ENCODE data around the gene LRRC8B. TPM values are rescaled to one million over a fixed set of nuclear protein-coding genes. Genes with fewer than 3 reads are reported as not detected.

Gene LRRC8B
- total and polyA plus RNA-seq, 9 of the 15 experiments (the other 6 are each of a cell fraction or from before 2014, with no cell fraction given), result 4.3 to 43.7 (median 14.4) TPM

- no peak for TF ChIP-seq ZNF280B (CRISPR knock-in tag; IDR thresholded peaks at IDR 0.05)
- TF ChIP-seq ZNF165 (CRISPR knock-in tag; IDR thresholded peaks at IDR 0.05; ENCODE audit: borderline replicate concordance), result no peak
- TF ChIP-seq SMARCE1 (IDR thresholded peaks at IDR 0.05), result 0 out of 2 replicates have a peak, but pooled peaks have one; percentile 15
- 0 out of 2 replicates have a peak, but pooled peaks have one; percentile 40 for TF ChIP-seq ATF4 (CRISPR knock-in tag; IDR thresholded peaks at IDR 0.05)
- TF ChIP-seq CEBPG (CRISPR knock-in tag; IDR thresholded peaks at IDR 0.05), result peak; percentile 66; the same call in 1 of the 2 replicates
- peak in 1 of 2 experiments; percentile 87; a peak in 1 of 4 replicates for TF ChIP-seq CEBPG (tag; conservative IDR thresholded peaks at IDR 0.05 in 1 of 2, IDR thresholded peaks at IDR 0.05 in 1 of 2)
- TF ChIP-seq DNMT1 (IDR thresholded peaks at IDR 0.05), result no peak
- no peak for TF ChIP-seq ZNF589 (CRISPR knock-in tag; IDR thresholded peaks at IDR 0.05; ENCODE audit: low read depth)
- TF ChIP-seq TAF7 (tag; IDR thresholded peaks at IDR 0.05), result no peak
- no peak for TF ChIP-seq MTF1 (CRISPR knock-in tag; IDR thresholded peaks at IDR 0.05; ENCODE audit: borderline replicate concordance)
- TF ChIP-seq TSC22D4 (tag; IDR thresholded peaks at IDR 0.05), result no peak
- no peak for TF ChIP-seq MIER1 (IDR thresholded peaks at IDR 0.05; ENCODE audit: low read depth)
- TF ChIP-seq PKNOX1 (IDR thresholded peaks at IDR 0.05), result peak; percentile 92
- 0 out of 4 replicates have a peak, but pooled peaks of 1 of the 2 experiments have one; percentile 18 for TF ChIP-seq NRF1 (conservative IDR thresholded peaks at IDR 0.05 in 1 of 2, IDR thresholded peaks at IDR 0.05 in 1 of 2)
- TF ChIP-seq TRIM24 (IDR thresholded peaks at IDR 0.05), result no peak
- TF ChIP-seq TCF7 (IDR thresholded peaks at IDR 0.05; ENCODE audit: borderline replicate concordance), result no peak
- no peak for TF ChIP-seq BRD4 (IDR thresholded peaks at IDR 0.05)
- peak; percentile 67 for TF ChIP-seq ZFP36 (IDR thresholded peaks at IDR 0.05; ENCODE audit: low read depth, low read length, partially characterized antibody)
- peak; percentile 28; the same call in 1 of the 2 replicates for TF ChIP-seq ATF7 (IDR thresholded peaks at IDR 0.05)
- TF ChIP-seq TCFL5 (CRISPR knock-in tag; conservative IDR thresholded peaks at IDR 0.05), result no peak
- no peak for TF ChIP-seq SMC3 (conservative IDR thresholded peaks at IDR 0.05; ENCODE audit: insufficient read depth, low read depth, low read length)
- no peak for TF ChIP-seq SNIP1 (IDR thresholded peaks at IDR 0.05; ENCODE audit: low read depth)
- TF ChIP-seq HEY1 (CRISPR knock-in tag; IDR thresholded peaks at IDR 0.05; ENCODE audit: borderline replicate concordance), result no peak
- no peak for TF ChIP-seq KDM4B (IDR thresholded peaks at IDR 0.05; ENCODE audit: borderline replicate concordance in 2 of 2, low read depth in 1 of 2)
- TF ChIP-seq EGR1 (conservative IDR thresholded peaks at IDR 0.05), result no peak
- TF ChIP-seq CBFA2T3 (IDR thresholded peaks at IDR 0.05), result 0 out of 2 replicates have a peak, but pooled peaks have one; percentile 4
- peak; percentile 13; the same call in 1 of the 2 replicates for TF ChIP-seq SMARCA4 (IDR thresholded peaks at IDR 0.05)
- no peak for TF ChIP-seq TBP (optimal IDR thresholded peaks at IDR 0.05; ENCODE audit: low read depth, low read length)
- TF ChIP-seq ZZZ3 (IDR thresholded peaks at IDR 0.05), result no peak
- TF ChIP-seq ZSCAN32 (CRISPR knock-in tag; IDR thresholded peaks at IDR 0.05), result no peak
Observed at GRCh38 chr1:89547563-89548116, 23.0 kb downstream of the LRRC8B start (continued).
